GM21786 (cell line): ENCODE measurements around the gene PLEKHG5.

Experiments used
- ATAC-seq: cut with Tn5 transposase; IDR thresholded peaks from one replicate; pipeline ENCODE4 v1.9.1; 2021; ENCODE audit not compliant: unreplicated experiment

PLEKHG5 gene

GRCh38 chr1:6491480-6491962 is at the start of gene PLEKHG5:
Gene PLEKHG5, minus strand, starts transcription at chr1:6491667. Its CDS starts 14,096 bp downstream, at chr1:6477571.
- no peak for ATAC-seq

- no peak for ATAC-seq
These were observed 47.5 kb upstream of the PLEKHG5 start for GRCh38 chr1:6538956-6539355.

- no peak for ATAC-seq
These were observed 44.8 kb upstream of the PLEKHG5 start for GRCh38 chr1:6536291-6536690.

- no peak for ATAC-seq
These were observed 43.7 kb upstream of the PLEKHG5 start for GRCh38 chr1:6535214-6535613.

GRCh38 chr1:6534248-6534822 is 42.9 kb upstream of the PLEKHG5 start:
- no peak for ATAC-seq

- ATAC-seq = no peak
These were observed 40.5 kb upstream of the PLEKHG5 start for GRCh38 chr1:6531996-6532395.

GRCh38 chr1:6530504-6531160 is 39.2 kb upstream of the PLEKHG5 start:
- ATAC-seq = no peak

- ATAC-seq = no peak
These were observed 37.0 kb upstream of the PLEKHG5 start for GRCh38 chr1:6528492-6528891.

GRCh38 chr1:6526316-6526715 is 34.8 kb upstream of the PLEKHG5 start:
- ATAC-seq = no peak

- ATAC-seq = no peak
These were observed 32.1 kb upstream of the PLEKHG5 start for GRCh38 chr1:6523566-6523965.

- no peak for ATAC-seq
These were observed 30.1 kb upstream of the PLEKHG5 start for GRCh38 chr1:6521536-6521935.

GRCh38 chr1:6519935-6520671 is 28.6 kb upstream of the PLEKHG5 start:
- ATAC-seq = no peak

GRCh38 chr1:6519491-6519934 is 28.0 kb upstream of the PLEKHG5 start:
- ATAC-seq = no peak

- no peak for ATAC-seq
These were observed 26.0 kb upstream of the PLEKHG5 start for GRCh38 chr1:6517435-6517851.

- ATAC-seq = no peak
These were observed 24.3 kb upstream of the PLEKHG5 start for GRCh38 chr1:6515771-6516170.

GRCh38 chr1:6513320-6513801 is 21.9 kb upstream of the PLEKHG5 start:
- ATAC-seq = no peak

GRCh38 chr1:6512908-6513280 is 21.4 kb upstream of the PLEKHG5 start:
- no peak for ATAC-seq

GRCh38 chr1:6512245-6512907 is 20.9 kb upstream of the PLEKHG5 start:
- no peak for ATAC-seq

- no peak for ATAC-seq
These were observed 20.2 kb upstream of the PLEKHG5 start for GRCh38 chr1:6511561-6512244.

GRCh38 chr1:6511056-6511455 is 19.6 kb upstream of the PLEKHG5 start:
- ATAC-seq = no peak

GRCh38 chr1:6510493-6510892 is 19.0 kb upstream of the PLEKHG5 start:
- ATAC-seq = no peak
